Astrocyte (in vitro differentiated cells and primary cell): ENCODE results near the gene UBE4B. TPM values are rescaled to one million over a fixed set of nuclear protein-coding genes. Genes with fewer than 3 reads are reported as not detected.

Experiments
- DNase-seq: peaks from one replicate; pipeline ENCODE4 v3.0.0-alpha.2; 2010; ENCODE audit warnings: low read depth
- FAIRE-seq: peaks from 2 replicates; lab custom pipeline; 2011; peaks lifted over from hg19 to GRCh38; lab: Jason Lieb, UNC
- H2AFZ ChIP-seq: 2 replicates; pipeline ENCODE4 v1.6.0; 2012; ENCODE audit warnings: low read depth, low read length, inconsistent platforms
- H3K27ac ChIP-seq: 2 replicates; pipeline ENCODE4 v1.5.1; 2011; ENCODE audit warnings: low read depth, low read length, inconsistent platforms
- H3K27me3 ChIP-seq: 2 replicates; pipeline ENCODE4 v1.6.0; 2011; ENCODE audit warnings: low read length, inconsistent platforms; ENCODE audit not compliant: insufficient read depth
- H3K36me3 ChIP-seq: 2 replicates; pipeline ENCODE4 v1.5.1; 2011; ENCODE audit warnings: low read length, inconsistent platforms; ENCODE audit not compliant: insufficient read depth
- H3K4me1 ChIP-seq: 2 replicates; pipeline ENCODE4 v1.5.1; 2011; ENCODE audit warnings: low read length, inconsistent platforms; ENCODE audit not compliant: insufficient read depth
- H3K4me2 ChIP-seq: 2 replicates; pipeline ENCODE4 v1.6.0; 2012; ENCODE audit warnings: low read length, inconsistent platforms
- H3K4me3 ChIP-seq: 2 replicates; pipeline ENCODE4 v1.5.1; 2011; ENCODE audit warnings: low read depth, mild to moderate bottlenecking, low read length, inconsistent platforms; ENCODE audit not compliant: insufficient read depth
- H3K79me2 ChIP-seq: 2 replicates; pipeline ENCODE4 v1.6.0; 2012; ENCODE audit warnings: mild to moderate bottlenecking, low read length, inconsistent platforms; ENCODE audit not compliant: insufficient read depth
- H3K9ac ChIP-seq: 2 replicates; pipeline ENCODE4 v1.6.0; 2012; ENCODE audit warnings: mild to moderate bottlenecking, low read length, inconsistent platforms
- H3K9me3 ChIP-seq: 2 replicates; pipeline ENCODE4 v1.5.1; 2012; ENCODE audit warnings: low read depth, mild to moderate bottlenecking, low read length, inconsistent platforms; ENCODE audit not compliant: insufficient read depth
- H4K20me1 ChIP-seq: 2 replicates; pipeline ENCODE4 v1.6.0; 2012; ENCODE audit warnings: low read length, inconsistent platforms; ENCODE audit not compliant: insufficient read depth
- H3K27ac Mint-ChIP-seq: one replicate; pipeline ENCODE4 v1.8.0; 2021; ENCODE audit warnings: mild to moderate bottlenecking, mixed read lengths; ENCODE audit not compliant: unreplicated experiment
- H3K27me3 Mint-ChIP-seq: one replicate; pipeline ENCODE4 v1.8.0; 2021; ENCODE audit warnings: low read depth, mixed read lengths; ENCODE audit not compliant: unreplicated experiment
- H3K36me3 Mint-ChIP-seq: one replicate; pipeline ENCODE4 v1.8.0; 2021; ENCODE audit warnings: low read depth, mixed read lengths; ENCODE audit not compliant: unreplicated experiment
- H3K4me1 Mint-ChIP-seq: one replicate; pipeline ENCODE4 v1.8.0; 2021; ENCODE audit warnings: low read depth, mixed read lengths; ENCODE audit not compliant: unreplicated experiment
- H3K4me3 Mint-ChIP-seq: one replicate; pipeline ENCODE4 v1.8.0; 2021; ENCODE audit warnings: mild to moderate bottlenecking, moderate library complexity, mixed read lengths; ENCODE audit not compliant: unreplicated experiment
- H3K9me3 Mint-ChIP-seq: one replicate; pipeline ENCODE4 v1.8.0; 2021; ENCODE audit warnings: mild to moderate bottlenecking, mixed read lengths; ENCODE audit not compliant: unreplicated experiment
- CTCF ChIP-seq: IDR thresholded peaks from 2 replicates; pipeline ENCODE4 v1.5.1; 2011; ENCODE audit warnings: low read depth, mild to moderate bottlenecking, inconsistent platforms, low read length, moderate library complexity; ENCODE audit not compliant: insufficient read depth
- EZH2 ChIP-seq: IDR thresholded peaks from 2 replicates; pipeline ENCODE4 v1.6.1; 2012; ENCODE audit warnings: mild to moderate bottlenecking, low read length, inconsistent platforms; ENCODE audit not compliant: insufficient read depth
- total RNA-seq: library from RNA; stranded (reverse); gene quantifications from 2 replicates; pipeline ENCODE4 v1.2.1, GENCODE V29; 2021

The UBE4B gene
- total RNA-seq, 1 donor from 2014 or later = 41.5 TPM

DNA sequence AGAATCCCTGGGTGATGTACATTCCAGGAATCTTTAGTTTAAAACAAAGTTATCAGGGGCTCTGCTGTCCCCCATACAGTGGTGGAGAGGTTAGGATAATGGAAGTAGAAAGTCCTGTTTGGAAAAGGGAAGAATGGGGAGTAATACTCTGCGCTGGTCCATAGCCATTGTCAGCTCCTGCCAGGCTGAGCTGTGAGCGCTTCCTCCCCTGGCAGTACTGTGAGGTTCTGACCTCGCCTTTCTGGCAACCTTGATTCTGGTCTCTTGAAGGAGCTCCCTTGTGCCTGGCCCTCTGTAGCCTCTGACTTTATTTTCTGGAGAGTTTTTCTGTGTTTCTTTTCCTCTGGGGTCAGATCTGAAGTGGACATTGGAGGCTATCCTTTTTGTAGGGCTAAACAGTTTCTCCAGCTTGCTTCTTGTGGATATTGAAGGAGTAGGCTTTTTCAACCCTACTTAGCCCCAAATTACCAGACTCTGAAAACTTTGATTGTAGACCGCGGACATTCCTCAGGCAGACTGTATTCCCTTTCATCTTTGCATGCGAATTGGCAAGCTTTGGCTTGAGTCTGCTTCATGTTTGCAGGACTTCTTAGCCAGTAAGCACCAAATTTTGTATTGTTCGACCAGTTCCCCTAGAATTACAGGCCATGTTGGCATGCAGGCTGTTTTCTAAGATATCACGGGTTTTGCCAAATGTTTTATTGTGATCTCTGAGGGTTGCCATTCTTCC is 13.8 kb downstream of the UBE4B start:
- H2AFZ ChIP-seq = no peak overlapping the region
- no peak for TF ChIP-seq CTCF
- TF ChIP-seq EZH2 = no peak
- no peaks in the 10 kb centered on the region for H3K27me3 Mint-ChIP-seq
- H3K36me3 ChIP-seq = no peaks in the 10 kb centered on the region
- no peaks in the 10 kb centered on the region for H3K9me3 ChIP-seq
- peak; percentile 60 for DNase-seq
- H3K4me3 ChIP-seq = no peak overlapping the region
- H3K9me3 Mint-ChIP-seq = no peaks in the 10 kb centered on the region
- no peaks in the 10 kb centered on the region for H3K27me3 ChIP-seq
- peaks cover 12% of the 10 kb centered on the region for H3K36me3 Mint-ChIP-seq
- no peak overlapping the region for H3K4me3 Mint-ChIP-seq
- H3K4me2 ChIP-seq = peak overlapping the region; percentile 11
- H3K4me1 ChIP-seq = peaks cover 8% of the 10 kb centered on the region
- FAIRE-seq = no peak
- H3K79me2 ChIP-seq = peaks cover 87% of the 10 kb centered on the region
- H3K27ac ChIP-seq = no peak overlapping the region
- H3K9ac ChIP-seq = no peak overlapping the region
- H3K4me1 Mint-ChIP-seq = peaks cover 26% of the 10 kb centered on the region
- peaks cover 83% of the 10 kb centered on the region for H4K20me1 ChIP-seq
- H3K27ac Mint-ChIP-seq = peak overlapping the region; percentile 48

GRCh38 chr1:10048601-10049000 is 15.8 kb downstream of the UBE4B start:
- Histone ChIP-seq H3K27ac (no peak overlapping the region), H3K9ac (no peak overlapping the region), H3K4me1 (peaks cover 8% of the 10 kb centered on the region), H3K36me3 (no peaks in the 10 kb centered on the region), H4K20me1 (peaks cover 83% of the 10 kb centered on the region), H3K79me2 (peaks cover 90% of the 10 kb centered on the region), H3K4me2 (no peak overlapping the region), H3K4me3 (no peak overlapping the region), H3K9me3 (no peaks in the 10 kb centered on the region), H3K27me3 (no peaks in the 10 kb centered on the region), H2AFZ (no peak overlapping the region)
- FAIRE-seq (no peak), DNase-seq (no peak)
- H3K36me3 Mint-ChIP-seq = peaks cover 14% of the 10 kb centered on the region
- TF ChIP-seq CTCF (no peak), EZH2 (no peak)
- peaks cover 26% of the 10 kb centered on the region for H3K4me1 Mint-ChIP-seq
- no peak overlapping the region for H3K27ac Mint-ChIP-seq
- H3K4me3 Mint-ChIP-seq = no peak overlapping the region
- H3K9me3 Mint-ChIP-seq = no peaks in the 10 kb centered on the region
- H3K27me3 Mint-ChIP-seq = no peaks in the 10 kb centered on the region

- TF ChIP-seq EZH2 (no peak), CTCF (no peak)
- H3K27me3 Mint-ChIP-seq = no peaks in the 10 kb centered on the region
These were observed 17.9 kb downstream of the UBE4B start for GRCh38 chr1:10050611-10051010.

More at GRCh38 chr1:10050611-10051010, 17.9 kb downstream of the UBE4B start:
- peaks cover 19% of the 10 kb centered on the region for H3K4me1 Mint-ChIP-seq
- no peak overlapping the region for H3K27ac Mint-ChIP-seq
- Histone ChIP-seq H4K20me1 (peaks cover 75% of the 10 kb centered on the region), H3K4me3 (no peak overlapping the region), H3K4me2 (no peak overlapping the region), H3K79me2 (peaks cover 85% of the 10 kb centered on the region), H3K9me3 (no peaks in the 10 kb centered on the region), H3K4me1 (peaks cover 8% of the 10 kb centered on the region), H3K27ac (no peak overlapping the region), H2AFZ (no peak overlapping the region), H3K27me3 (no peaks in the 10 kb centered on the region), H3K36me3 (no peaks in the 10 kb centered on the region), H3K9ac (no peak overlapping the region)
- no peak overlapping the region for H3K4me3 Mint-ChIP-seq
- H3K36me3 Mint-ChIP-seq = peaks cover 11% of the 10 kb centered on the region
- DNase-seq (no peak), FAIRE-seq (no peak)
- H3K9me3 Mint-ChIP-seq = no peaks in the 10 kb centered on the region
